ENCODE measurements around the gene SCT.
"Not testable (repeated sequence)": the region's sequence is repeated elsewhere in the genome, so short reads cannot be mapped to it uniquely, and the experiment has no call there.

The SCT gene, protein sequence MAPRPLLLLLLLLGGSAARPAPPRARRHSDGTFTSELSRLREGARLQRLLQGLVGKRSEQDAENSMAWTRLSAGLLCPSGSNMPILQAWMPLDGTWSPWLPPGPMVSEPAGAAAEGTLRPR

DNA sequence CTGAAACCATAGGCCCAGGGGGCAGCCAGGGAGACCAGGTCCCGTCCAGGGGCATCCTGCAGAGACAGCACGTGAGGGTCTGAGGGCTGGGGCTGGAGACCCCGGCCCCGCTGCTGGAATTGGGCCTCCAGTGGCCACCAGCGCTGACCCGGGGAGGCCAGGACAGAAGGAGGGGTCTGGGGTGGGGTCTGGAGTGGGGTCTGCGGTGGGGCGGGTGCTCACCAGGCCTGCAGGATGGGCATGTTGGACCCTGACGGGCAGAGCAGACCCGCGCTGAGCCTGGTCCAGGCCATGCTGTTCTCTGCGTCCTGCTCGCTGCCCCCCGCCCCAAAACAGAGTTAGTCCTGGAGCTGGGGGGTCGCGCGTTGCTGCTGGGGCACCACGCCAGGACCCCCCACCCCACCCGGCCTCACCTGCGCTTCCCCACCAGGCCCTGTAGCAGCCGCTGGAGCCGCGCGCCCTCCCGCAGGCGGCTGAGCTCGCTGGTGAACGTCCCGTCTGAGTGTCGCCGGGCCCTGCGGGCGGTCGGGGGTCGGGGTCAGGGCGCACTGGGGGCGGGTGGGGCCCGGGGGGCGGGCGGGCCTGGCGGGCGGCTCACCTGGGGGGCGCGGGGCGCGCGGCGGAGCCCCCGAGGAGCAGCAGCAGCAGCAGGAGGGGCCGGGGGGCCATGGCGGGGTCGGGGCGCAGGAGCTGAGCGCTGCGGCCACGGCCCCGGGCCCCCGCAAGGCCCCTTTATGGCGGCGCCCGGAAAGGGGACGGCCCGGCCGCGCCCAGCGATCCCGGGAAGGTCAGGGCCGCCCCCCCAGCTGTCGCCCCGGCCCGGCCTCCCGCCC lies at the start of gene SCT:
TSS of gene SCT (minus strand) at position 707 of the 833 bp plus-strand sequence. CDS start at position 669, 38 bp downstream.
- DNase-seq (ENCODE audit: low read depth): no peak

DNA sequence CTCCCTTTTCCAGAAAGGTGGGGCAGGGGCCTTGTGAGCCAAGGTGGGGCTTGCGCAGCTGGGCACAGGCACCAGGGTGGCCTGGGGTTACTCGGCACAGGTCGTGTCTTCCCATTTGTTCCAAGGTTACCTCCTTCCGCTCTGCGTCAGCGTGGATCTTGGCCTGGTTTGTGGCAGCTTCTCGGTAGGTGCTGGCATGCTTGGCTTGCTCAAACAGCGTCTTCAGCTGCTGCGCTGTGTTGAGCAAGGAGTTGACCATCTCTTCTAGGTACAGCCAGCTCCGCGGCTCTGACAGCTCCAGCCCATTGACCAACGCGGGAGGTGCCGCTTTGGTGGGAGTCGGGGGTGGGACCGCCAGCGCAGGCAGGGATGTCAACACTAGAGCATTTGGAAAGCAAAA lies 47.4 kb upstream of the SCT start:
- DNase-seq (ENCODE audit: low read depth): no peak

DNA sequence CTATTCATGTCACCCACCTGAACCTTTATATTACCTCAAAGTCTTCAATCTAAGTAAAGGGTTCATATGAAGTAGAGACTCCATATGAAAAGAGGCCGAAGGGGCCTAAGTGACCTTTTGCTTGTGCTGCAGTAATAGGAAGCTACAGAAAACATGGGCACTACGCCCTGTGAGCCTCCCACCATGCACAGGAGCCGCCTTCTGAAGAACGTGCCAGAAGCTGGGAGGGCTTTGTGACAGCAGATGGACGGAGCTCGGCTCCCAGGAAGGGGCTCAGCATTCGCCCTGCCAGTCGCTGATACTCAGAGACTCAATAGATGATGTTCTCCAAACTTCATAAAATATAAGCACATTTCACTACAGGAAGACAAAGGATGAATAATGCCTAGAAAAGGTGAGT lies 46.9 kb upstream of the SCT start:
- no peak for DNase-seq (ENCODE audit: low read depth)

DNA sequence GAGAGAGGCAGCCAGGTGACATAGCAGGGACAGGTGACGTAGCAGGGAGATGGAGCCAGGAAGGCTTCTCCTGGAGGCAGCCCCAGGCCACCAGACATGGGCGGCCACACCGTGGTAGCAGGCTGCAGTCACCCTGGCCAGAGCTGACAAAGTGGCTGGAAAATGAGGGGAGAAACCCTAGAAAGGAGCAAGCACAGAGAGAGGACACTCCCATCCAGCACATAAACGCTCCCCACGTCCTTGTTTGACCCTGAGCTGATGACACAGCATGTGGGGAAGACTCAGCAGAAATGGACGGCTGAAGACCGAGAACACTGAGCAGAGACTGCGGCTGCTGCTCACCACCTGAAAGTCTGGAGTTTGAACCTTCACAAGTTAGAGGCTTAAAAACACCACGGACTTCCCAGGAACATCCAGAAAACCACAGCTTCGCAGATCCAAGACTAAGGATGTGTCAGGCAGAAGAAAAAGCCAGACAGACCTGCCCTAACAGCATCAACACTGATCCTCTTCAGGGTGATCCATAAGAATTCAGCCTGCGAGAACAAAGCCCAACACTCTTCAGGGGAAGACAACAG lies 38.8 kb upstream of the SCT start:
- no peak for DNase-seq (ENCODE audit: low read depth)

DNA sequence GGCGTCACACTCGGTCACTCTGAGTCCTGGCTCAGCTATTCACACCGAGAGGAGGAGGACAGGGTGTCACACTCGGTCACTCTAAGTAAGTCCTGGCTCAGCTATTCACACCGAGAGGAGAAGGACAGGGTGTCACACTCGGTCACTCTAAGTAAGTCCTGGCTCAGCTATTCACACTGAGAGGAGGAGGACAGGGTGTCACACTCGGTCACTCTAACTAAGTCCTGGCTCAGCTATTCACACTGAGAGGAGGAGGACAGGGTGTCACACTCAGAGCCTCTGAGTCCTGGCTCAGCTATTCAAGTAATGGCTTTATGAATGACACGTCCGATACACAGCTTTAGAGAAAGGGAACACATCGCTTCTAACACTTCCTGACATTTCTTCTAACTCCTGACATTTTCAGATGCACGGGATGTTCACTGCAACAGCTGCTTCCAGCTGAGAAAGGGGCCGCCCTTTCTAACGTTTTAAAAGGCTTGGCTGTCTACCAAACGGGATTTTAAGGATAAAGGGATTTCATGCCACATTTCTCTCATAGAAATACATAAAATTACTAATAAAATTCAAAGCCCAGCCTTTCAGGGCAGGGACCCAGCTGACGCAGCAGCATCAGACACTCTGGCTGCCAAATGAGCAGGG lies 38.2 kb upstream of the SCT start:
- no peak for DNase-seq (ENCODE audit: low read depth)

DNA sequence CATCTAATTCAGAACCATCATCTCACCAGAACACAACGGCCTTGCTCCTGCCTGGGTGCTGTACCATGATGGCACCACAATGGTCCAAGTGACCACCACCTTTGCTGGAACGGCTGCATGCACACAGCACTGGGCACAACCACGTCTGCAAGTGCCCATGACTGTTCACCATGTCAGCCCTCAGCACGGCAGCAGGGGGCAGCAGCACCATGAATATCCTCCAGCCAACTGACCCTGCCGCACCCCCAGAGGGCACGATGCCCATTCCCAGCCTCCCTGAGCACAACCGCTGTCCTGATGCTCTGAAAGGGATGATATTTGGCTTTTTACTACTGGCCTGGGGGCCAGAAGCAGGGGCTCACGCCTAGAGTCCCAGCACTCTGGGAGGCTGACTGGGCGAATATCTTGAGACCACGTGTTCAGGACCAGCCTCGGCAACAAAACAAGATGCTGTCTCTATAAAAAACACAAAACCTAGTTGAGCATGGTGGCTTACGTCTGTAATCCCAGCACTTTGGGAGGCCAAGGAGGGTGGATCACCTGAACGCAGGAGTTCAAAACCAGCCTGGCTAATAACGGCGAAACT lies 35.8 kb upstream of the SCT start:
- no peak for DNase-seq (ENCODE audit: low read depth)

DNA sequence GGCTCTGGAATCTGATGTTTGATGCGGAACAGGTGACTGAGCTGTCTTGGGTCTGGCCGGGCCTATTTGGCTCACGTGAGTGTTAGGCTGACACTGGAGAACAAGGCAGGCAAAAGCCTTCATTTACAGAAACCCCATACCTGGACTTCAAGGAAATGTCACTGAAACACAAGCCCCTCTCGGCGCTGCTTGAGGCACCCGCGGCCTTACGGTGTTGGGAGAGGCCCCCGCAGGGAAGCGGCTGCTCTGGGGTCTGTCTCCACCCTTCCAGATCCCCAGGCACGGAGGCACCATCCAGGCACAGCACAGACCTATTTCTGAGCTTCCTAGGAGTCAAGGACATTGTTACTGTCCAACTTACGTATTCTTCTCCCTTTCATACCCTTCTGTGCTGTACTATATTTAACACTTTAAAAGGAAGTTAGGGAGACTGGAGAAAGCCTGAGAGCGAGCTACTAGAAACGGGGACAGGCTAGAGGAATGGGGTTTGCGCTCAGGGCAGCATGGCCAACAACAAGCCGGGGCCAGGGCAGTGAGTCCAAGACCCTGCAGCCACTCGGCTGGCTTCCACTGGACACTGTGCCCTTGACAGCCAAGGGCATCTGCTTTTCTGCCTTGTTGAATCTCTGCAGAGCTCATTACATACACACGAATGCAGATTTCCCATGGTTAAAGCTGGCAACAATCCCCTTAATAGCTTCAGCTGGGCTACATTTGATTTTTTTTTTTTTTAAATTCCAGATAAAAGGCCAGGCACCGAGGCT lies 33.9 kb upstream of the SCT start:
- DNase-seq (ENCODE audit: low read depth): no peak

DNA sequence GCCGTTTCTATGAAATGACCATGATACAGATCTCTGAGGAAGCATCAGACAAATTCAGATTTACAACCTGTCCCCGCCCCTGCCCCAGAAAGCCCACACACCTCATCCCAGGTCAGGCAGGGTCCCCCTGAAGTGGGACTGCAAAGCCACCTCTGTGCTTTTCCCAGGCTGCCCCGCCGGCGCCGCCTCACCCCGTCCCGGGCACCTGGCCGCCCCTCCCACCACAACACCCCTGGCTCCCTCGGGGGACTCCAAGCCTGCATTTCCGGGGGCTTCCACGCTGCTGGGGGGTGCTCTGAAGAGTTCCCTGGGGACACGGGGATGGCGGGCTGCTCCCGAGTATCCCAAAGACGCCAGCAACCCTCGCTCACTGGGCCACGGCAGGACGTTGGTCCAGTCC lies 33.3 kb upstream of the SCT start:
- no peak for DNase-seq (ENCODE audit: low read depth)

DNA sequence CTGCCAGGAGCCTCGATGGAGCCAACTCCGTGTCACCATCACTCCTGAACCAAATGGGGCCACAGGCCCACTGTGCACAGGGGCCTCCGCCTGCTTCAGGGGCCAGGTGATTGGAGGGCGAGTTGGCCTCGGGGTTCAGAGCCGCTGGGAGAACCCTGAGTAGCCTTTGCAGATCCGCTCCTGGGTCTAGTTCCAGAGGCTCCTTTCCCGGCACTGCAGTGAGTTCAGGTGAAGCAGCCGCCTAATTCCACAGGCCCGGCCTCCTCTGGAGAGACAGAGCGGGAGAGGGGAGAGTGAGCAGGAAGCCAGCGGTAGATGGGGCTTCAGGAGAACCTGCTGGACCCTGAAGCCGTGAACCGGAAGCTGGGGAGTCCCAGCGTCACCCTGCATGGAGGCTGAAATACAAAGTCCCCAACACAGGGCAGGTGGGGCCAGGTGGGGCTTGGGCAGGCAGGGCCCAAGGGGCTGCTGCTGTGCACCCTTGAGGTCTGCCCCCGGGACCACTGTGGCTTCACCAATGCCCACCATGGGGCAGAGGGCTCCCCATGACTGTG lies 32.6 kb upstream of the SCT start:
- DNase-seq (ENCODE audit: low read depth): no peak

DNA sequence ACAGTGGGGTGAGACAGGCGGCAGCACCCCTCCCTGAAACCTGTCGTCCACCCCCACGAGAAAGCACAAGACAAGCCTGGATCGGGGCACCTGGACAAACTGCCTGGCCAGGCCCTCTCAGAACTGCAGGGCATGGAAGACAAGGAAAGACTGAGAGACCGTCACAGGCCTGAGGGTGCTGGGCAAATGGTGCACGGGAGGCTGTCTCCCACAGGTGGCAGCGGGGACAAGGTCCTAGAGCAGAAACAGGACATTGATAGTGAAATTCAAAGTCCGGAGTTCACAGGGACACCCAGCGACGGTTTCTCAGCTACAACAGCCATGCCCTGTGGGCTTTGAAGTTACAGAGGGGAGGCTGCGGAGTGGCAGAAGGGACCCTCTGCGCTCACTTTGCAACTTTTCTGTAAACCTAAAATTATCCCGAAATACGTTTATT lies 30.7 kb upstream of the SCT start:
- no peak for DNase-seq (ENCODE audit: low read depth)

DNA sequence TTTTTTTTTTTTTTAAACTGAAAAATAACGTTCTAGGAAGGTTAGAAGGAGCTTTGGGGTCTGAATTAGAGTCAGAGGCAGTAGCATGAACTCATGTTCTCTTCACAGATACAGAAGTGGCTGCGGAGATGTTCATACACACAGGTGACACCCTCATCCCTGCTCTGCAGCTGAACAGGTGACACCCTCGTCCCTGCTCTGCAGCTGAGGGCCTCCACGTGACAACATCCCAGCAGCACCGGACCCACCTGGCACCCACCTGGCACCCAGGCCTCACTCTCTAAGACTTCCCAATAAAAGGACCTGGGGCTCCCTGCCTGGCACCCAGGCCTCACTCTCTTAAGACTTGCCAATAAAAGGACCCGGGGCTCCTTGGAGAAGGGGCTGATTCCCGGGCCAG lies 29.9 kb upstream of the SCT start:
- no peak for DNase-seq (ENCODE audit: low read depth)

DNA sequence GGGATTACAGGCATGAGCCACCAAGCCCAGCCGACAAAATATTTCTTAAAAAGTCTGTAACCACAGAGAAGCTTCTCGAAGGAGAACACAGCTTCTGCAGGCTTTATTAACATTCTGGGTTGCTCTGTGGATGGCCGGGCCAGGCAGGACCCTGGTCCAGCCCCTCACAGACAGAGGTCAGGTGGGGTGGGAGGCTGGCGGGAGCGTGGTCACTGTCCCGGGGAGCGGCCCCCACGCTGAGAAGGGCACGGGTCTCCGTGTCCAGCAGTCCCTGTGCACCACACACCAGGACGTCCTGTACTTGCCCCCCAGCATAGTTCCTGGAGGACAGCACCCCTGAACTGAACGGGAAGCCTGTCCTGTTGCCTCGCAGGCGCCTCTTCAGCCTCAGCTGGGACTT lies 29.4 kb upstream of the SCT start:
- no peak for DNase-seq (ENCODE audit: low read depth)

DNA sequence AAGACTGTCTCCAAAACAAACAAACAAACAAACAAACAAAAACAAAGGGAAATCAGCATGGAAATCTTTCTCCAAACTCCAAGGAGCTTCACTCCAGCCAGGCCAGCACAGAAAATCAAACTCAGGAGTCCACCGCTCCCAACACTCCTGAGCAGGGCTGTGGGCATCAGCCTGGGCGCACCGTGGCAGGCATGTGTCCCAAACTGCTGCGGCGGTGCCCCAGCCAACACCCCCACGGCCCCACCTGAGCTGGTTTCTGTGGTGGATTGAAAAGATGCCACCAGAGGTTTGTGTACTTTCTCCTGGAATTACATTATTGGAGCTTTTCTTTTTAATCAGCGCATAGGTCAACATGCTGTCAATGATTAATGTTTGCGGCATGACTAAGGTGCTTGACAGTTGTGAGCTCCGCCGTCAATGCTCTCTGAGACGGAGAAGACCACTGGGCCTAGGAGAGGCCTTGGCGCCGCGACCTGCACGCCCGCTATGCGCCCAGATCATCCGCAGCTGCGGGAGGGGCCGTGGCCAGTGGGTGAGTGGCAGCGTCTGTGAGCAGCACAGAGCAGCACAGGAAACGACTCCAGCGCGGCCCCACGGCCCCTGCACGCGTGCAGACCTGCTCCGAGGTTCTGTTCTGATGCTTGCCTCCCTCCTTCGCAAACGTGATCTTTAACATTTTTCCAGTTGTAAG lies 28.2 kb upstream of the SCT start:
- DNase-seq (ENCODE audit: low read depth): no peak

DNA sequence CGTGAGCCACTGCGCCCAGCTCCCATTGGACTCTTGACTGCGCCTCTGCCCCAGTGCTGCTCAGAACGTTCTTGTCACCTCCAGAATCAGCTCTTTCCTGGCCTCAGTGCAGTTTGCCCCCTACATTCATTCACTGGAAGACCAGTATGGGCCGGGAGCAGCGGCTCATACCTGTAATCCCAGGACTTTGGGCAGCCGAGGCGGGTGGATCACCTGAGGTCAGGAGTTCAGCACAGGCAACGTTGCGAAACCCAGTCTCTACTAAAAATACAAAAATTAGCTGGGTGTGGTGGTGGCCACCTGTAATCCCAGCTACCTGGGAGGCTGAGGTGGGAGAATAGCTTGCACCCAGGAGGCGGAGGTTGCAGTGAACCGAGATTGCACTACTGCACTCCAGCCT lies 27.5 kb upstream of the SCT start:
- not testable (repeated sequence) for DNase-seq (ENCODE audit: low read depth)

DNA sequence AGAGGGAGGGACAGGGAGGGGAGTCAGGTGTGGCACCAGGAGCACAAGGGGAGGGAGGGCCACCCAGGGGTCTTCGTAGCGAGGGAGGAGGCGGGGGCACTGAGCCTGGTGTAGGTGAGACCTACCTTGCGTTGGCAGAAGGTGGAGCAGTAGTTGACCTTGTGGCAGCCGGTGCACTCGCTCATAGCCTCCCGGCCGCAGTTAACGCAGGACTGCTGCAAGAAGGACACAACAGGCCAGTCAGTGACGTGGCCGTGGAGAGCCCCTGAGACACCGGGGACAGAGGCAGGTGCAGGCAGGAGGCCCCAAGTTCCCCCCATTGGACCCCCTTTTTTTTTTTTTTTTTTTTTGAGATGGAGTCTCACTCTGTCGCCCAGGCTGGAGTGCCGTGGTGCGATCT lies 26.9 kb upstream of the SCT start:
- no peak for DNase-seq (ENCODE audit: low read depth)

DNA sequence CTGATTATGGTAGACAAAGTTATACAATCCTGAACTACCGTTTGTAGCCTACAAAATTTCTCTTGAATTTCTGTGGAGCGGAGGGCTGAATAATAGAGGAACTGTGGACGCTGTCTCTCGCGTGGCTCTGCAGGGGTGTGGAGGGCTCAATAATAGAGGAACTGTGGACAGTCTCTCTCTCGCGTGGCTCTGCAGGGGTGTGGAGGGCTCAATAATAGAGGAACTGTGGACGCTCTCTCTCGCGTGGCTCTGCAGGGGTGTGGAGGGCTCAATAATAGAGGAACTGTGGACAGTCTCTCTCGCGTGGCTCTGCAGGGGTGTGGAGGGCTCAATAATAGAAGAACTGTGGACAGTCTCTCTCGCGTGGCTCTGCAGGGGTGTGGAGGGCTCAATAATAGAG lies 26.2 kb upstream of the SCT start:
- not testable (repeated sequence) for DNase-seq (ENCODE audit: low read depth)

DNA sequence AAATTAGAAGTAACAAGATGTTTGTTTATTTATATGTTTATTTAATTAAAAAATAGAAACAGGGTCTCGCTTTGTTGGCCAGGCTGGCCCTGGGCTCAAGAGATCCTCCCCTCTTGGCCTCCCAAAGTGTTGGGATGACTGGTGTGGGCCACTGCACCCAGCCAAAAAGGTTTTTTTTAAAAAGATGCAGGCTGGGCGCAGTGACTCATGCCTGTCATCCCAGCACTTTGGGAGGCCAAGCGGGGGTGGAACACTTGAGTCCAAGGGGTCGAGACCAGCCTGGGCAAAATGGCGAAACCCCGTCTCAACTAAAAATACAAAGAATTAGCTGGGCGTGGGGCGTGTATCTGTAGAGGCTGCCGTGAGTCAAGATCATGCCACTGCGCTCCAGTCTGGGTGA lies 23.5 kb upstream of the SCT start:
- DNase-seq (ENCODE audit: low read depth): no peak

DNA sequence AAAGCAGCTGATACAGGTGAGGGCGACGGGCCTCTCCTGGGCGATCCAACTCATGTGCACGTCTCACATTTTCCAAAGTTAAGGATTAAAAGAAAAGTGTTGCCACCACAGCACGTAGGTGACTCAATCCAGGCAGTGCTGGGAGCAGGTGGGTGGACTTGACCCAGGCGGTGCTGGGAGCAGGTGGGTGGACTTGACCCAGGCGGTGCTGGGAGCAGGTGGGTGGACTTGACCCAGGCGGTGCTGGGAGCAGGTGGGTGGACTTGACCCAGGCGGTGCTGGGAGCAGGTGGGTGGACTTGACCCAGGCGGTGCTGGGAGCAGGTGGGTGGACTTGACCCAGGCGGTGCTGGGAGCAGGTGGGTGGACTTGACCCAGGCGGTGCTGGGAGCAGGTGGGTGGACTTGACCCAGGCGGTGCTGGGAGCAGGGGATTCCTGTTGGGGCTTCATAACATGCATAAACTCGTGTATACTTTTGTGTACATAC lies 20.7 kb upstream of the SCT start:
- not testable (repeated sequence) for DNase-seq (ENCODE audit: low read depth)

DNA sequence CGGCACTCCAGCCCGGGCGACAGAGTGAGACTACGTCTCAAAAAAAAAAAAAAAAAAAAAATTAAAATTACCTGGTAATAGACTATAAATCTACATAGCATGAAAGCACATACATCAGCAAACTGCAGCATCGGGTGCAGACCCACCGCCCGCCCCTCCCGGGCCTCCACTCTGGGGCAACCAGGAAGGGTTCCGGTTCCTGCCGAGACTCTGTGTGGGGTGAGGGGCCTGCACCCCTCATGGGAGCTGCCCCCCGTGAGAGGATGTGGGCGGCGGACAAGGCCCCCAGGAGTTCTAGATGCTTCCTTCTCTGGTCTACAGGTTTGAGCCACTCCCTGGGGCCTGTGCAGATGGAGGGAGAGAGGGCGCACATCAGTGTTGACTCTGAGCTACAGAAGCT lies 19.2 kb upstream of the SCT start:
- DNase-seq (ENCODE audit: low read depth): no peak

DNA sequence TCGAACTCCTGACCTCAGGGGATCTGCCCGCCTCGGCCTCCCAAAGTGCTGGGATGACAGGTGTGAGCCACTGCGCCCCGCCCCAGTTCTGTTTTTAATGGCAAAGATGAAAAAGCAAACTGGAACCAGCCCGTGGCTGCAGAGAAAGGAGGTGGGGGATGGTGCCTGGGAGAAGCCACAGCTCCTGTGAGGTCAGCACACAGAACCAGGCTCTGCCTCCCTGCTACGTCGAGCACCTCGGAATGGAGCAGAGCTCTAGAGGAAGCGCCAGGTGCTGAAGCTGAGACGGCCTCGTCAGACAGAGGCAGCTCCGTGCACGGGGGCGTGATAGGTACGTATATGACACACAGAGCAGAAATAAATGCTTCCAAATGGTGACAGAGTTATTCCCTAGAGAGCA lies 18.6 kb upstream of the SCT start:
- no peak for DNase-seq (ENCODE audit: low read depth)

All from stimulated activated CD4-positive, alpha-beta T cell treated with anti-CD3 and anti-CD28 coated beads, Interleukin-2, amount 100 ng/mL, for 4 hours (primary cell).